Natural killer cell (primary cell): ENCODE measurements around the gene GNAO1. TPM values are rescaled to one million over a fixed set of nuclear protein-coding genes. Genes with fewer than 3 reads are reported as not detected.

Experiments
- ATAC-seq, 3 donors: fragments of 150-1000 bp in 2 of 3; fragments of 200-7000 bp in 1 of 3; cut with Tn5 transposase; 1 replicate in 1 of 3; 2 replicates in 2 of 3; pipeline ENCODE4 v1.10.0; 2021; ENCODE audit warnings: mild to moderate bottlenecking in 2 of 3, moderate library complexity in 2 of 3
- DNase-seq, 2 donors: peaks; one replicate each; pipeline versions ENCODE4 v3.0.0 to v3.0.0-alpha.2; 2013 to 2021; ENCODE audit warnings: mixed read lengths in 1 of 2
- H3K27ac ChIP-seq: one replicate; pipeline ENCODE4 v1.5.1; 2013; ENCODE audit warnings: mild to moderate bottlenecking, low read length
- H3K27me3 ChIP-seq: one replicate; pipeline ENCODE4 v1.6.1; 2013; ENCODE audit warnings: low read length; ENCODE audit not compliant: control insufficient read depth, insufficient read depth
- H3K36me3 ChIP-seq: one replicate; pipeline ENCODE4 v1.6.1; 2013; ENCODE audit warnings: low read length; ENCODE audit not compliant: control insufficient read depth, insufficient read depth
- H3K4me1 ChIP-seq: one replicate; pipeline ENCODE4 v1.6.1; 2013; ENCODE audit warnings: low read length; ENCODE audit not compliant: control insufficient read depth, insufficient read depth
- H3K4me3 ChIP-seq: one replicate; pipeline ENCODE4 v1.5.1; 2013; ENCODE audit warnings: low read length
- H3K9me3 ChIP-seq: one replicate; pipeline ENCODE4 v1.6.1; 2013; ENCODE audit warnings: low read length; ENCODE audit not compliant: control insufficient read depth, insufficient read depth
- H3K27ac Mint-ChIP-seq, 2 donors: one replicate each; pipeline ENCODE4 v1.8.0; 2022; ENCODE audit warnings: mild to moderate bottlenecking in 2 of 2, mixed read lengths in 2 of 2, moderate library complexity in 1 of 2
- H3K27me3 Mint-ChIP-seq, 2 donors: one replicate each; pipeline ENCODE4 v1.8.0; 2022; ENCODE audit warnings: low read depth in 2 of 2, mixed read lengths in 2 of 2
- H3K36me3 Mint-ChIP-seq: one replicate; pipeline ENCODE4 v1.8.0; 2022; ENCODE audit warnings: mixed read lengths
- H3K4me1 Mint-ChIP-seq, 2 donors: one replicate each; pipeline ENCODE4 v1.8.0; 2022; ENCODE audit warnings: mixed read lengths in 2 of 2
- H3K4me3 Mint-ChIP-seq: one replicate; pipeline ENCODE4 v1.8.0; 2022; ENCODE audit warnings: mild to moderate bottlenecking, moderate library complexity, mixed read lengths
- H3K9me3 Mint-ChIP-seq, 2 donors: one replicate each; pipeline ENCODE4 v1.8.0; 2022; ENCODE audit warnings: mixed read lengths in 2 of 2
- WGBS: methylation state at CpG from one replicate; pipeline ENCODE4 v1.1.7; 2013; ENCODE audit warnings: missing lambda C conversion rate; ENCODE audit not compliant: insufficient coverage; 5-methylcytosine and 5-hydroxymethylcytosine counted together
- intact Hi-C: fragments of 100-400 bp; cut with micrococcal nuclease; formaldehyde crosslinking; loops from one replicate; pipeline ENCODE4 v1.14.2; 2022
- total RNA-seq, 4 donors: library from RNA; stranded (reverse); fragments of 120-200 nt in 1 of 4; gene quantifications; one replicate each; pipeline versions ENCODE4 v1.2.3 to v1.2.4, GENCODE V29; 2013 to 2022
- TF ChIP-seq, protein P1 (sequence below): fragments of 200-600 bp; IDR thresholded peaks from one replicate; pipeline ENCODE4 v1.8.0; 2022; ENCODE audit warnings: antibody characterized with exemption

Gene GNAO1
- total RNA-seq, 3 donors from 2014 or later (not counting 1 experiment from before 2014, with no cell fraction given), result 0.45 to 4.6 (median 1.1) TPM

GRCh38 chr16:56284521-56284920, 93.2 kb downstream of the GNAO1 start:
- TF ChIP-seq, protein P1, sequence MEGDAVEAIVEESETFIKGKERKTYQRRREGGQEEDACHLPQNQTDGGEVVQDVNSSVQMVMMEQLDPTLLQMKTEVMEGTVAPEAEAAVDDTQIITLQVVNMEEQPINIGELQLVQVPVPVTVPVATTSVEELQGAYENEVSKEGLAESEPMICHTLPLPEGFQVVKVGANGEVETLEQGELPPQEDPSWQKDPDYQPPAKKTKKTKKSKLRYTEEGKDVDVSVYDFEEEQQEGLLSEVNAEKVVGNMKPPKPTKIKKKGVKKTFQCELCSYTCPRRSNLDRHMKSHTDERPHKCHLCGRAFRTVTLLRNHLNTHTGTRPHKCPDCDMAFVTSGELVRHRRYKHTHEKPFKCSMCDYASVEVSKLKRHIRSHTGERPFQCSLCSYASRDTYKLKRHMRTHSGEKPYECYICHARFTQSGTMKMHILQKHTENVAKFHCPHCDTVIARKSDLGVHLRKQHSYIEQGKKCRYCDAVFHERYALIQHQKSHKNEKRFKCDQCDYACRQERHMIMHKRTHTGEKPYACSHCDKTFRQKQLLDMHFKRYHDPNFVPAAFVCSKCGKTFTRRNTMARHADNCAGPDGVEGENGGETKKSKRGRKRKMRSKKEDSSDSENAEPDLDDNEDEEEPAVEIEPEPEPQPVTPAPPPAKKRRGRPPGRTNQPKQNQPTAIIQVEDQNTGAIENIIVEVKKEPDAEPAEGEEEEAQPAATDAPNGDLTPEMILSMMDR, result no peak
- Mint-ChIP-seq H3K27me3 (no peaks in the 10 kb centered on the region), H3K9me3 (no peaks in the 10 kb centered on the region), H3K36me3 (no peaks in the 10 kb centered on the region), H3K4me1 (peaks cover 8 to 20% of the 10 kb centered on the region in 2 donors), H3K27ac (no peak overlapping the region), H3K4me3 (no peak overlapping the region)
- Histone ChIP-seq H3K27ac (no peak overlapping the region), H3K36me3 (no peaks in the 10 kb centered on the region), H3K4me1 (peaks cover 14% of the 10 kb centered on the region), H3K9me3 (no peaks in the 10 kb centered on the region), H3K27me3 (no peaks in the 10 kb centered on the region), H3K4me3 (no peak overlapping the region)
- 96% methylated on average over 2 of the region's 2 CpGs for WGBS
- ATAC-seq, result no peak
- intact Hi-C loops, result no loop called here
- DNase-seq, result no peak

GRCh38 chr16:56286809-56287208, 95.5 kb downstream of the GNAO1 start:
- H3K9me3 Mint-ChIP-seq, result no peaks in the 10 kb centered on the region
- H3K27ac Mint-ChIP-seq, result no peak overlapping the region
- no peak overlapping the region for H3K4me3 ChIP-seq
- H3K9me3 ChIP-seq, result no peaks in the 10 kb centered on the region
- no peak overlapping the region for H3K27ac ChIP-seq
- no peaks in the 10 kb centered on the region for H3K4me1 ChIP-seq
- H3K36me3 ChIP-seq, result no peaks in the 10 kb centered on the region
- no peak overlapping the region for H3K4me3 Mint-ChIP-seq
- DNase-seq (no peak), ATAC-seq (no peak)
- intact Hi-C loops, result no loop called here
- no peaks in the 10 kb centered on the region for H3K36me3 Mint-ChIP-seq
- 87% methylated on average over 7 of the region's 7 CpGs for WGBS
- TF ChIP-seq, protein P1, result no peak
- no peaks in the 10 kb centered on the region for H3K27me3 ChIP-seq
- H3K27me3 Mint-ChIP-seq, result no peaks in the 10 kb centered on the region
- peaks cover 0 to under 1% of the 10 kb centered on the region in 2 donors for H3K4me1 Mint-ChIP-seq

DNA sequence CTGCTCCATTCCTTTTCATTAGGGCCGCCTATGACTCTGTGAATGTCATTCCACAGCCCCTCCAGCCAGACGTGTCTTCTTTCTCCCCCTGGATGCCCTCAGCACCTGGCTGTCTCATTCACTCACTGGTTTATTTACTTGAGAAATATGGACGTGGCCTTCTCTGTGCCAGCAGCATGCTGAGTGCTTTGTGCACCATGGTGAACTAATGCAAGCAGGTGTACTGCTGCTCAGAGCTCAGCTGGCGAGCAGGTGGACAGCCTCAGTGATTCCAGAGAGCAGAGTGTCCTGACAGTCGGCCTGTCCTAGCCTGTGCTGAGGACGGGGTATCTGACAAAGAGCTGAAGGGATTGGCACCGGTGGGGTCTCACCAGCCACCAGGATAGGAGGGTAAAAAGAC, 96.7 kb downstream of the GNAO1 start:
- Mint-ChIP-seq H3K36me3 (no peaks in the 10 kb centered on the region), H3K9me3 (no peaks in the 10 kb centered on the region), H3K27ac (no peak overlapping the region), H3K4me3 (no peak overlapping the region), H3K4me1 (no peaks in the 10 kb centered on the region), H3K27me3 (no peaks in the 10 kb centered on the region)
- H3K4me3 ChIP-seq, result no peak overlapping the region
- TF ChIP-seq, protein P1, result no peak
- no peaks in the 10 kb centered on the region for H3K9me3 ChIP-seq
- intact Hi-C loops, result no loop called here
- DNase-seq (no peak), ATAC-seq (no peak)
- H3K36me3 ChIP-seq, result no peaks in the 10 kb centered on the region
- H3K27me3 ChIP-seq, result no peaks in the 10 kb centered on the region
- WGBS, result 95% methylated on average over 7 of the region's 7 CpGs
- no peak overlapping the region for H3K27ac ChIP-seq
- no peaks in the 10 kb centered on the region for H3K4me1 ChIP-seq

DNA sequence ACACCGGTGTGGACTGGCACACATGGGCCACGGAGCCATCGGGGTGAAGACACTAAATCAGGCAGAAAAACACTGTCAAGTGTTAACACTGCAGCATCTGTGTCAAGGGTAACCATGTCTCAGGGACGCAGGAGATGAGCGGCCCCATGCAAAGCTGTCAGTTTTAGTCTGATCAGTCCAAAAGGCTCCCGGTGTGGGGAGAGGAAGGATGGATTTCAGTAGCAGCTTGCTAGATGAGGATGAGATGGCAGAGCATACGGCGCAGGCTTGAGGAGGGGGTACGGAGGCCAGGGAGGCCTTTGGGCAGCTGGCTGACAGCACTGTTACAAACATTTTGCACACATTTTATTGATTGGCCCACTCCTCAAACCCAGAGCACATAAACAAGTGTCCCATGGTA, 98.1 kb downstream of the GNAO1 start:
- ATAC-seq (no peak), DNase-seq (no peak)
- H3K27ac ChIP-seq, result no peak overlapping the region
- WGBS, result 98% methylated on average over 9 of the region's 9 CpGs
- H3K4me1 ChIP-seq, result no peaks in the 10 kb centered on the region
- intact Hi-C loops, result no loop called here
- Mint-ChIP-seq H3K27ac (no peak overlapping the region), H3K36me3 (no peaks in the 10 kb centered on the region), H3K27me3 (no peaks in the 10 kb centered on the region), H3K4me3 (no peak overlapping the region), H3K9me3 (no peaks in the 10 kb centered on the region), H3K4me1 (no peaks in the 10 kb centered on the region)
- no peaks in the 10 kb centered on the region for H3K36me3 ChIP-seq
- no peaks in the 10 kb centered on the region for H3K27me3 ChIP-seq
- H3K4me3 ChIP-seq, result no peak overlapping the region
- TF ChIP-seq, protein P1, result no peak
- H3K9me3 ChIP-seq, result no peaks in the 10 kb centered on the region
